Fibroblast of skin of left quadriceps (primary cell): ENCODE data around the gene PPP1R12A.
"Not testable (repeated sequence)": the region's sequence is repeated elsewhere in the genome, so short reads cannot be mapped to it uniquely, and the experiment has no call there.

Experiments
- DNase-seq, 2 experiments: peaks; one replicate each; pipeline ENCODE4 v3.0.0-alpha.2; 2013; ENCODE audit warnings: low read depth in 2 of 2

Gene PPP1R12A

GRCh38 chr12:79842630-79843029 lies 92.3 kb downstream of the PPP1R12A start:
- DNase-seq, result no peak

GRCh38 chr12:79841878-79842265 lies 93.0 kb downstream of the PPP1R12A start:
- no peak for DNase-seq

DNA sequence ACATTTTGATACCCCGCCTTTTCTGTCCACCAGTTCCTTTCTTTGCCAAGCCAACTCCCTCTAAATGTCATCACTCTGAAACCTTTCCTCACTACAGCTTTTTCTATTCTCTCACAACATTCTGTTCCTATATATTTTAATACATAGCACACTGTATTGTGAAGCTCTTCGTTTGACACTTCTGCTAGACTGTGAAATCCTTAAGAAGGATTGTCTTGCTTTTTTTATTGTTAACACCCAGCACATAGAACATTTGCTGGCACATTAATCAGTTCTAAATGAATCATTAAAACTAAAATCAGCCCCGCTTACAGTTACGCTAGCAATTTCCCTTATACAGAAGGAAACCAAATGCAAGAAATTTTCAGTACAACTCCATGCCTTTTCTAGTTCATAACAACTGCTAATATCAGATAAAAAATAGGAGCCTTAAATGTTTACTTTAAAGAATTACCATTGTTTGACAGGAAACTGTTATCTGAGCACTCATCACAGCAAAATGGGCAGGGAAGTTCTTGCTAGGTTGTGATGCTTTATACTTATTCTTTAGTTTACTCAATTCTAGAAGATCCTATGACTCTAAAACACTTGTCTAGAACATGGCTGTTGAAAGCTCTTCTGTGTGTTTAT lies 93.5 kb downstream of the PPP1R12A start:
- DNase-seq, result no peak

GRCh38 chr12:79838359-79838758 lies 96.5 kb downstream of the PPP1R12A start:
- no peak for DNase-seq

GRCh38 chr12:79837575-79837974 lies 97.3 kb downstream of the PPP1R12A start:
- DNase-seq, result no peak

GRCh38 chr12:79835377-79835843 lies 99.5 kb downstream of the PPP1R12A start:
- no peak for DNase-seq

DNA sequence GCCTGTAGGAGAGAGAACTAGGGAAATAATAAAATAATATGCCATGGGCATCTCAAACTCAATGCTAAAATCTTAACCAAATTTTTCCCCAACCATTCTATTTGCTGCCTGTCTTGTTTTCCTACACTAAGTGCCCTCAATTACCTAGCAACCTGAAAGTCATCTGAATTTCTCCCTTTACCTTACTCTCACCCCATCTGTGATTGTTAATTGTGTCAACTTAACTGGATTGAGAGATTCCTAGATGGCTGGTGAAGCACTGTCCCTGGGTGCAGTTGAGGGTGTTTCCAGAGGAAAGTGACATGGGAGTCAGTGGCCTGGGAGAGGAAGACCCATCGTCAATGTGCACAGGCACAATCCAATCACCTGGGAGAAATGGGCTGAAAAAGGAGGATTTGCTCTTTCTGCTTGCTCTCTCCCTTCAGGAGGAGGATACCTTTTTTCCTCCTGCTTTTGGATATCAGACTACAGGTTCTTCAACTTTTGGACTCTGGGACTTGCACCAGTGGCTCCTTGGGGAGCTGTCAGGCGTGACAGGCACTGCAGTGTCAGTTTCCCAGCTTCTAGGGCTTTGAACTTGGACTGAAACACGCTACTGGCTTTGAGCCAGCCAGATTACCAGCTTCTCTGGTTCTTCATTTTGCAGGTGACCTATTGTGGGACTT lies 100.1 kb downstream of the PPP1R12A start:
- no peak for DNase-seq

GRCh38 chr12:79830440-79830839 lies 104.5 kb downstream of the PPP1R12A start:
- DNase-seq, result no peak

DNA sequence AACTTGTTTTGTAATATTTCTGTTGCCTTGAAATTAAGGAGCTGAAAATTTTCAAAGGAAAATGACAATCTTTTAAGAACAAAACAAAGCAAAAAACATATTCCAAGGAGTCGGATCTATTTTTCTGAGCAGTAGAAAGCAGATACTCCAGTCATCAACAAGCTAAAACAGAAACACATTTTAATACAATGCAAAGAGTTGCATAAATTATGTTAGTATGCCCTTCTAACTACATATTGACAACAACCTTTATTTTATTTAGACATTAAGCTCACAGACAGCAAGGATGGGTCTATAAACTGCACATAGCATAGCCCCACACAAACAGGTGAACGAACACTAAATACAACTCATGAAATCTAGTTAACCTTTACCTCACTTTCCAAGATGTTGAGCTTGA lies 106.0 kb downstream of the PPP1R12A start:
- no peak for DNase-seq

DNA sequence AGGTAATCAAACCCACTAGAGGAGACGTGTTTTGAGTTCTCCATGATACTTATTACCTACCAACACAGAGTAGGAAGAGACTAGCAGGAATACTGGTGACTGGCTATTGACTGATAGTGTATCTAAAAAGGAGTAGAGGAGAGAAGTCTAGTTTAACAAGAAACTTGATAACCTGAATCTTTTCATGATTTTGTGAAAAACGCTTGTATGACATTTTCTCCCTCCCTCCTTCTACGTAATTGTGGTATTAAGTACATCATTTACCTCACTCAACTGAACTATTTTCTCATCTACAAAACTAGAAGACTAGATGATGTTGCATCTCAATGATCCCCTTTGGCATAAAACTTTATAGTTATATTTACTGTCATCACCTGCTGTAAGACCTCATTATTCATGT lies 107.4 kb downstream of the PPP1R12A start:
- DNase-seq, result no peak

- no peak for DNase-seq
These were observed 108.4 kb downstream of the PPP1R12A start for GRCh38 chr12:79826267-79827128.

GRCh38 chr12:79822475-79822874 lies 112.4 kb downstream of the PPP1R12A start:
- no peak for DNase-seq

DNA sequence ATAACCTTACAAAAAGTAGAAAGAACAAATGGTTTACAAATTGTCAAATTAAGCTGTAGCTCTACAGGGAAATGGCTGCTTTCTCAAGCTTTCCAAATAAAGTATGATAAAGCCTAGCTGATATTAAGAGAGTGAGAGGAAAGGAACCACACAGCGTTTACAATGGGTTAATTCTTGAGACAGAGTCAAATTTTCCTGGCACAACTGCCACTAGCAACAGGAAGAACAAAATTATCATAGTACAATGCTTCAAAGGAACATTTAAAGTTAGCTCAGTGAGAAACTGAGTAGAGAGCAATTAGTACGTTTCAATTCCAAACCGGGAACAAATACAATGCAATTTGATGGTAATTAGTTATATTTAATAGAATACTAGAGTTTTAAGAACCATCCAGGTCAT lies 116.0 kb downstream of the PPP1R12A start:
- DNase-seq, result no peak

DNA sequence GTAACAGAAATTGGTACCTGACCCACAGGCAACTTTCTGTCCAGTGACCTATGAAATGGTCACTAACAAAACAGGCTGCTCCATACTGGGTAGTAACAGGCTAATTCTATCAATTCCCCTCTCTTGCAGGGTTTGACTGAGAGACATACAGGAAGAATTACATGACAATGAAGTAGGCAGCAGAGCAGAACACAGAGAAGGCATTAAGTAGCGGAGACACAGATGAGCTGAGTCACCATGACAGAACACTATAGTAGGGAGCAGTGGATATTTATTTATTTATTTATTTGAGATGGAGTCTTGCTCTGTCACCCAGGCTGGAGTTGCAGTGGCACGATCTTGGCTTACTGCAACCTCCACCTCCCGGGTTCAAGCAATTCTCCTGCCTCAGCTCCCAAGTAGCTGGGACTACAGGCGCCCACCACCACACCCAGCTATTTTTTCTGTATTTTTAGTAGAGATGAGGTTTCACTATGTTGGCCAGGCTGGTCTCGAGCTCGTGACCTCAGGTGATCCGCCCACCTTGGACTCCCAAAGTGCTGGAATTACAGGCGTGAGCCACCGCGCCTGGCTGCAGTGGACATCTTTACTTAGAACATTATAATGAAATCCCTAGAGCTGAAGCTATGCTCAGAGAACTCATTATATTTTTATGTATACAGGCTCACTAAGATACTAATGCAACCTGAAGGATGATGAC lies 150.4 kb downstream of the PPP1R12A start:
- DNase-seq, result not testable (repeated sequence)

GRCh38 chr12:79782172-79782900 lies 152.6 kb downstream of the PPP1R12A start:
- DNase-seq, result no peak

- DNase-seq, result no peak
These were observed 156.0 kb downstream of the PPP1R12A start for GRCh38 chr12:79778802-79779448.

GRCh38 chr12:79776111-79776510 lies 158.8 kb downstream of the PPP1R12A start:
- no peak for DNase-seq

- no peak for DNase-seq
These were observed 159.4 kb downstream of the PPP1R12A start for GRCh38 chr12:79775355-79776027.

DNA sequence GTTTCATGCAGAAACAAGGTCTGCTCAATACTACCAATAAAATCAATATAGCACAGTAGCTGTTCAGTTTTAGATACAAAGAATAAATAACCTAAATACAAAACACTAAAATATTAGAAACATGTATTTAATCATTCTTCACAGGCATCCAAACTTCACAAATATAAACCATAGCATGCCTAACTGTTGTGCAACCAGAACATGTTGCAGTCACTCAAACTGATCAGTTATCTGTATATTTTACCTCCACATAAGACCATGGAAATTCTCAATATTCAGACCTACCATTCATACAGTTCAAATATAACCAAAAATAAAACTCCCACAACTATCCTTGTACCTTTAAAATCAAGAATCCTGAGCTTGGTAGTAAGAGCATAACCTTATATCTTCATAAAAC lies 161.0 kb downstream of the PPP1R12A start:
- no peak for DNase-seq

- DNase-seq, result no peak
These were observed 164.9 kb downstream of the PPP1R12A start for GRCh38 chr12:79769860-79770485.
